Measurements from ENCODE around the gene MBOAT1. TPM values are rescaled to one million over a fixed set of nuclear protein-coding genes. Genes with fewer than 3 reads are reported as not detected.

Gene MBOAT1
- total RNA-seq, 2 donors from 2014 or later: 54.7 to 72.6 TPM

GRCh38 chr6:20236344-20236743 lies 24.1 kb upstream of the MBOAT1 start:
- DNase-seq (no peak), ATAC-seq (no peak)
- intact Hi-C loops (cut with DNase I, micrococcal nuclease): no loop called here

GRCh38 chr6:20235041-20235440 lies 22.8 kb upstream of the MBOAT1 start:
- intact Hi-C loops (cut with DNase I, micrococcal nuclease): no loop called here
- ATAC-seq (no peak), DNase-seq (no peak)

GRCh38 chr6:20234136-20234535 lies 21.9 kb upstream of the MBOAT1 start:
- intact Hi-C loops (cut with DNase I, micrococcal nuclease): no loop called here
- ATAC-seq (no peak), DNase-seq (no peak)

- no peak for ATAC-seq
- intact Hi-C loops (cut with DNase I, micrococcal nuclease): no loop called here
- no peak for DNase-seq
Measured at GRCh38 chr6:20233007-20233730, 20.9 kb upstream of the MBOAT1 start.

- intact Hi-C loops (cut with DNase I, micrococcal nuclease): no loop called here
- DNase-seq (no peak), ATAC-seq (no peak)
Measured at GRCh38 chr6:20232188-20232587, 19.9 kb upstream of the MBOAT1 start.

GRCh38 chr6:20230401-20231119 lies 18.3 kb upstream of the MBOAT1 start:
- intact Hi-C loops (cut with DNase I, micrococcal nuclease): no loop called here
- ATAC-seq (peak; percentile 80), DNase-seq (no peak)

GRCh38 chr6:20229881-20230280 lies 17.6 kb upstream of the MBOAT1 start:
- ATAC-seq (no peak), DNase-seq (no peak)
- intact Hi-C loops (cut with DNase I, micrococcal nuclease): no loop called here

- intact Hi-C loops (cut with DNase I, micrococcal nuclease): no loop called here
- no peak for ATAC-seq
- DNase-seq: no peak
Measured at GRCh38 chr6:20227350-20227749, 15.1 kb upstream of the MBOAT1 start.

- intact Hi-C loops (cut with DNase I, micrococcal nuclease): no loop called here
- DNase-seq (no peak), ATAC-seq (no peak)
Measured at GRCh38 chr6:20223141-20223540, 10.9 kb upstream of the MBOAT1 start.

GRCh38 chr6:20221421-20221820 lies 9.2 kb upstream of the MBOAT1 start:
- peak; percentile 55 for ATAC-seq
- no peak for DNase-seq

GRCh38 chr6:20220359-20220758 lies 8.1 kb upstream of the MBOAT1 start:
- peak; percentile 74 for ATAC-seq
- intact Hi-C loops (cut with DNase I, micrococcal nuclease): no loop called here
- DNase-seq: no peak

More at GRCh38 chr6:20221421-20221820, 9.2 kb upstream of the MBOAT1 start:
- intact Hi-C loops (cut with DNase I, micrococcal nuclease): no loop called here

GRCh38 chr6:20217891-20218290 lies 5.6 kb upstream of the MBOAT1 start:
- intact Hi-C loops (cut with DNase I, micrococcal nuclease): loop anchor here in 1 of 2 donors (10.0 kb wide), 1 partner anchor 93 kb away; no protein-coding TSS in a partner anchor
- no peak for ATAC-seq
- DNase-seq: no peak

- intact Hi-C loops (cut with DNase I, micrococcal nuclease): loop anchor here in 1 of 2 donors (10.0 kb wide), 1 partner anchor 93 kb away; no protein-coding TSS in a partner anchor
- DNase-seq (no peak), ATAC-seq (no peak)
Measured at GRCh38 chr6:20217324-20217855, 5.1 kb upstream of the MBOAT1 start.

- intact Hi-C loops (cut with DNase I, micrococcal nuclease): loop anchor here in 1 of 2 donors (10.0 kb wide), 1 partner anchor 91 kb away; no protein-coding TSS in a partner anchor
- ATAC-seq (no peak), DNase-seq (no peak)
Measured at GRCh38 chr6:20215310-20215709, 3.0 kb upstream of the MBOAT1 start.

- intact Hi-C loops (cut with DNase I, micrococcal nuclease): loop anchor here in 1 of 2 donors (10.0 kb wide), 1 partner anchor 89 kb away; no protein-coding TSS in a partner anchor
- no peak for ATAC-seq
- DNase-seq: no peak
Measured at GRCh38 chr6:20213271-20213798, 1.1 kb upstream of the MBOAT1 start.

- ATAC-seq: peak; percentile 54
- intact Hi-C loops (cut with DNase I, micrococcal nuclease): loop anchor here in 1 of 2 donors (10.0 kb wide), 1 partner anchor 87 kb away; no protein-coding TSS in a partner anchor
- DNase-seq: peak; percentile 57 to 69
Measured at GRCh38 chr6:20211941-20212391, 303 bp downstream of the MBOAT1 start.

GRCh38 chr6:20211037-20211940 lies 980 bp downstream of the MBOAT1 start:
- intact Hi-C loops (cut with DNase I, micrococcal nuclease): loop anchor here in 1 of 2 donors (10.0 kb wide), 1 partner anchor 86 kb away; no protein-coding TSS in a partner anchor
- peak; percentile 41 for ATAC-seq
- DNase-seq: peak in 1 of 2 donors; percentile 56

GRCh38 chr6:20210158-20210557 lies 2.1 kb downstream of the MBOAT1 start:
- ATAC-seq (no peak), DNase-seq (no peak)
- intact Hi-C loops (cut with DNase I, micrococcal nuclease): loop anchor here in 1 of 2 donors (10.0 kb wide), 1 partner anchor 85 kb away; no protein-coding TSS in a partner anchor

Data from left colon (tissue), 2 donors.